Progenitor cell of endocrine pancreas (in vitro differentiated cells): ENCODE results near the gene SIDT2. TPM values are rescaled to one million over a fixed set of nuclear protein-coding genes. Genes with fewer than 3 reads are reported as not detected.

Experiments used
- DNase-seq: peaks from one replicate; pipeline ENCODE4 v3.0.0; 2021; ENCODE audit warnings: low spot score; ENCODE audit not compliant: unreplicated experiment
- H3K27ac Mint-ChIP-seq: 2 replicates; pipeline ENCODE4 v1.8.0; 2021; ENCODE audit warnings: mild to moderate bottlenecking, moderate library complexity, mixed read lengths
- H3K27me3 Mint-ChIP-seq: 2 replicates; pipeline ENCODE4 v1.8.0; 2021; ENCODE audit warnings: mixed read lengths
- H3K36me3 Mint-ChIP-seq: 2 replicates; pipeline ENCODE4 v1.8.0; 2022; ENCODE audit warnings: mixed read lengths; ENCODE audit not compliant: insufficient read depth
- H3K4me1 Mint-ChIP-seq: 2 replicates; pipeline ENCODE4 v1.8.0; 2021; ENCODE audit warnings: low read depth, mixed read lengths
- H3K4me3 Mint-ChIP-seq: 2 replicates; pipeline ENCODE4 v1.8.0; 2021; ENCODE audit warnings: low read depth, mild to moderate bottlenecking, moderate library complexity, mixed read lengths
- H3K9me3 Mint-ChIP-seq: 2 replicates; pipeline ENCODE4 v1.8.0; 2021; ENCODE audit warnings: low read depth, mixed read lengths
- total RNA-seq: library from RNA; stranded (reverse); gene quantifications from 2 replicates; pipeline ENCODE4 v1.2.1, GENCODE V29; 2021
- TF ChIP-seq, protein P1 (sequence below): fragments of 200-600 bp; sonication (generic); IDR thresholded peaks from one replicate; pipeline ENCODE4 v1.5.0; 2021; ENCODE audit warnings: antibody characterized with exemption, mild to moderate bottlenecking; ENCODE audit not compliant: unreplicated experiment

The SIDT2 gene
- total RNA-seq, 1 donor from 2014 or later = 44.7 TPM

- DNase-seq = no peak
- H3K27ac Mint-ChIP-seq = no peak overlapping the region
- no peaks in the 10 kb centered on the region for H3K9me3 Mint-ChIP-seq
- H3K4me3 Mint-ChIP-seq = no peak overlapping the region
- peaks cover 8% of the 10 kb centered on the region for H3K36me3 Mint-ChIP-seq
- H3K27me3 Mint-ChIP-seq = peaks cover 17% of the 10 kb centered on the region
- TF ChIP-seq, protein P1, sequence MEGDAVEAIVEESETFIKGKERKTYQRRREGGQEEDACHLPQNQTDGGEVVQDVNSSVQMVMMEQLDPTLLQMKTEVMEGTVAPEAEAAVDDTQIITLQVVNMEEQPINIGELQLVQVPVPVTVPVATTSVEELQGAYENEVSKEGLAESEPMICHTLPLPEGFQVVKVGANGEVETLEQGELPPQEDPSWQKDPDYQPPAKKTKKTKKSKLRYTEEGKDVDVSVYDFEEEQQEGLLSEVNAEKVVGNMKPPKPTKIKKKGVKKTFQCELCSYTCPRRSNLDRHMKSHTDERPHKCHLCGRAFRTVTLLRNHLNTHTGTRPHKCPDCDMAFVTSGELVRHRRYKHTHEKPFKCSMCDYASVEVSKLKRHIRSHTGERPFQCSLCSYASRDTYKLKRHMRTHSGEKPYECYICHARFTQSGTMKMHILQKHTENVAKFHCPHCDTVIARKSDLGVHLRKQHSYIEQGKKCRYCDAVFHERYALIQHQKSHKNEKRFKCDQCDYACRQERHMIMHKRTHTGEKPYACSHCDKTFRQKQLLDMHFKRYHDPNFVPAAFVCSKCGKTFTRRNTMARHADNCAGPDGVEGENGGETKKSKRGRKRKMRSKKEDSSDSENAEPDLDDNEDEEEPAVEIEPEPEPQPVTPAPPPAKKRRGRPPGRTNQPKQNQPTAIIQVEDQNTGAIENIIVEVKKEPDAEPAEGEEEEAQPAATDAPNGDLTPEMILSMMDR = no peak
- H3K4me1 Mint-ChIP-seq = peaks cover 3% of the 10 kb centered on the region
These were observed 17.2 kb downstream of the SIDT2 start for GRCh38 chr11:117195761-117196160.

DNA sequence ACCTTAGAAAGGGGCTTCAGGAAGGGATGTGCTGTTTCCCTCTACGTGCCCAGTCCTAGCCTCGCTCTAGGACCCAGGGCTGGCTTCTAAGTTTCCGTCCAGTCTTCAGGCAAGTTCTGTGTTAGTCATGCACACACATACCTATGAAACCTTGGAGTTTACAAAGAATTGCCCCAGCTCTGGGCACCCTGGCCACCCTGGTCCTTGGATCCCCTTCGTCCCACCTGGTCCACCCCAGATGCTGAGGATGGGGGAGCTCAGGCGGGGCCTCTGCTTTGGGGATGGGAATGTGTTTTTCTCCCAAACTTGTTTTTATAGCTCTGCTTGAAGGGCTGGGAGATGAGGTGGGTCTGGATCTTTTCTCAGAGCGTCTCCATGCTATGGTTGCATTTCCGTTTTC lies 18.5 kb downstream of the SIDT2 start:
- H3K4me1 Mint-ChIP-seq = peaks cover 3% of the 10 kb centered on the region
- H3K27me3 Mint-ChIP-seq = peaks cover 18% of the 10 kb centered on the region
- no peak overlapping the region for H3K27ac Mint-ChIP-seq
- TF ChIP-seq, protein P1 = no peak
- peaks cover 6% of the 10 kb centered on the region for H3K36me3 Mint-ChIP-seq
- no peak overlapping the region for H3K4me3 Mint-ChIP-seq
- DNase-seq = no peak
- H3K9me3 Mint-ChIP-seq = no peaks in the 10 kb centered on the region

GRCh38 chr11:117197516-117198456 lies 19.2 kb downstream of the SIDT2 start:
- peaks cover 18% of the 10 kb centered on the region for H3K27me3 Mint-ChIP-seq
- no peak overlapping the region for H3K27ac Mint-ChIP-seq
- H3K4me3 Mint-ChIP-seq = no peak overlapping the region
- no peak for DNase-seq
- peaks cover 3% of the 10 kb centered on the region for H3K4me1 Mint-ChIP-seq
- TF ChIP-seq, protein P1 = peak; percentile 55
- peaks cover 6% of the 10 kb centered on the region for H3K36me3 Mint-ChIP-seq
- no peaks in the 10 kb centered on the region for H3K9me3 Mint-ChIP-seq

- H3K4me3 Mint-ChIP-seq = no peak overlapping the region
- H3K9me3 Mint-ChIP-seq = no peaks in the 10 kb centered on the region
- peaks cover 3% of the 10 kb centered on the region for H3K4me1 Mint-ChIP-seq
- TF ChIP-seq, protein P1 = no peak
- H3K27me3 Mint-ChIP-seq = peaks cover 18% of the 10 kb centered on the region
- DNase-seq = no peak
- H3K27ac Mint-ChIP-seq = no peak overlapping the region
- H3K36me3 Mint-ChIP-seq = peaks cover 6% of the 10 kb centered on the region
These were observed 20.1 kb downstream of the SIDT2 start for GRCh38 chr11:117198613-117199012.

DNA sequence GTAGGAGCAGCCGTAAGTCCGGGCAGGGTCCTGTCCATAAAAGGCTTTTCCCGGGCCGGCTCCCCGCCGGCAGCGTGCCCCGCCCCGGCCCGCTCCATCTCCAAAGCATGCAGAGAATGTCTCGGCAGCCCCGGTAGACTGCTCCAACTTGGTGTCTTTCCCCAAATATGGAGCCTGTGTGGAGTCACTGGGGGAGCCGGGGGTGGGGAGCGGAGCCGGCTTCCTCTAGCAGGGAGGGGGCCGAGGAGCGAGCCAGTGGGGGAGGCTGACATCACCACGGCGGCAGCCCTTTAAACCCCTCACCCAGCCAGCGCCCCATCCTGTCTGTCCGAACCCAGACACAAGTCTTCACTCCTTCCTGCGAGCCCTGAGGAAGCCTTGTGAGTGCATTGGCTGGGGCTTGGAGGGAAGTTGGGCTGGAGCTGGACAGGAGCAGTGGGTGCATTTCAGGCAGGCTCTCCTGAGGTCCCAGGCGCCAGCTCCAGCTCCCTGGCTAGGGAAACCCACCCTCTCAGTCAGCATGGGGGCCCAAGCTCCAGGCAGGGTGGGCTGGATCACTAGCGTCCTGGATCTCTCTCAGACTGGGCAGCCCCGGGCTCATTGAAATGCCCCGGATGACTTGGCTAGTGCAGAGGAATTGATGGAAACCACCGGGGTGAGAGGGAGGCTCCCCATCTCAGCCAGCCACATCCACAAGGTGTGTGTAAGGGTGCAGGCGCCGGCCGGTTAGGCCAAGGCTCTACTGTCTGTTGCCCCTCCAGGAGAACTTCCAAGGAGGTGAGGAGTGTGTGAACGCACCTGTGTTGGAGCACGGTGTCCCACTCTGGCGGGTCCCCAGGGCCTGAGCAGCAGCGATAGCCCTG lies 20.7 kb downstream of the SIDT2 start, which contains the start of gene TAGLN:
Gene TAGLN (plus strand): TSS at position 318 of the 863 bp plus-strand sequence. CDS start 3,644 bp downstream, outside the sequence.
- DNase-seq = no peak
- H3K4me3 Mint-ChIP-seq = peak within 1 kb of the TSS; percentile 29
- H3K36me3 Mint-ChIP-seq = peaks cover 6% of the 10 kb centered on the region
- H3K9me3 Mint-ChIP-seq = no peaks in the 10 kb centered on the region
- H3K27ac Mint-ChIP-seq = no peak within 1 kb of the TSS
- TF ChIP-seq, protein P1 = no peak
- H3K27me3 Mint-ChIP-seq = peaks cover 18% of the 10 kb centered on the region
- peaks cover 3% of the 10 kb centered on the region for H3K4me1 Mint-ChIP-seq
